H9 (cell line): ENCODE results near the gene IZUMO1. TPM values are rescaled to one million over a fixed set of nuclear protein-coding genes. Genes with fewer than 3 reads are reported as not detected.

Source experiments
- DNase-seq: peaks from one replicate; pipeline ENCODE4 v3.0.0-alpha.2; 2017
- H2AFZ ChIP-seq: one replicate; pipeline ENCODE4 v1.6.1; 2013; ENCODE audit warnings: mild to moderate bottlenecking, low read length, control low read depth, moderate library complexity
- H2AK5ac ChIP-seq: 2 replicates; pipeline ENCODE4 v1.6.1; 2013; ENCODE audit warnings: low read length, control low read depth, mixed read lengths; ENCODE audit not compliant: insufficient read length
- H2BK120ac ChIP-seq: one replicate; pipeline ENCODE4 v1.6.1; 2013; ENCODE audit warnings: low read depth, mild to moderate bottlenecking, low read length, control low read depth, inconsistent platforms; ENCODE audit not compliant: poor library complexity, severe bottlenecking
- H2BK12ac ChIP-seq: 2 replicates; pipeline ENCODE4 v1.6.1; 2013; ENCODE audit warnings: low read length, control low read depth, mixed read lengths, low read depth; ENCODE audit not compliant: insufficient read length
- H2BK15ac ChIP-seq: 2 replicates; pipeline ENCODE4 v1.6.1; 2013; ENCODE audit warnings: low read depth, low read length, control low read depth
- H2BK20ac ChIP-seq: one replicate; pipeline ENCODE4 v1.6.1; 2013; ENCODE audit warnings: low read depth, mild to moderate bottlenecking, low read length, control low read depth, inconsistent platforms; ENCODE audit not compliant: poor library complexity, severe bottlenecking
- H2BK5ac ChIP-seq: 2 replicates; pipeline ENCODE4 v1.6.1; 2013; ENCODE audit warnings: low read length, control low read depth, mixed read lengths; ENCODE audit not compliant: insufficient read length
- H3K14ac ChIP-seq: 2 replicates; pipeline ENCODE4 v1.6.1; 2013; ENCODE audit warnings: low read length, control low read depth; ENCODE audit not compliant: insufficient read depth
- H3K18ac ChIP-seq: 2 replicates; pipeline ENCODE4 v1.6.1; 2013; ENCODE audit warnings: low read depth, mild to moderate bottlenecking, mixed read lengths, low read length, control low read depth; ENCODE audit not compliant: insufficient read length
- H3K23ac ChIP-seq: 2 replicates; pipeline ENCODE4 v1.6.1; 2013; ENCODE audit warnings: low read length, control low read depth, mixed read lengths, low read depth; ENCODE audit not compliant: insufficient read length
- H3K23me2 ChIP-seq: 2 replicates; pipeline ENCODE4 v1.6.1; 2013; ENCODE audit warnings: low read depth, mild to moderate bottlenecking, mixed read lengths, low read length, control low read depth; ENCODE audit not compliant: insufficient read length, poor library complexity, severe bottlenecking
- H3K27ac ChIP-seq: 2 replicates; pipeline ENCODE4 v1.5.1; 2013; ENCODE audit warnings: low read length, control low read depth, mixed read lengths, low read depth; ENCODE audit not compliant: insufficient read length
- H3K27me3 ChIP-seq: 2 replicates; pipeline ENCODE4 v1.6.1; 2013; ENCODE audit warnings: low read length, control low read depth, inconsistent platforms; ENCODE audit not compliant: insufficient read depth
- H3K4ac ChIP-seq: 2 replicates; pipeline ENCODE4 v1.6.1; 2013; ENCODE audit warnings: low read depth, mild to moderate bottlenecking, control low read depth, inconsistent platforms, low read length, moderate library complexity
- H3K4me1 ChIP-seq: 2 replicates; pipeline ENCODE4 v1.6.1; 2013; ENCODE audit warnings: low read length, control low read depth, inconsistent platforms; ENCODE audit not compliant: insufficient read depth
- H3K4me2 ChIP-seq: 2 replicates; pipeline ENCODE4 v1.6.1; 2013; ENCODE audit warnings: low read length, control low read depth, mixed read lengths; ENCODE audit not compliant: insufficient read length, insufficient read depth
- H3K56ac ChIP-seq: 2 replicates; pipeline ENCODE4 v1.6.1; 2013; ENCODE audit warnings: low read depth, mild to moderate bottlenecking, mixed read lengths, low read length, control low read depth; ENCODE audit not compliant: insufficient read length
- H3K79me1 ChIP-seq: 2 replicates; pipeline ENCODE4 v1.6.1; 2013; ENCODE audit warnings: low read depth, mild to moderate bottlenecking, moderate library complexity, low read length, control low read depth, inconsistent platforms; ENCODE audit not compliant: insufficient read depth, poor library complexity, severe bottlenecking
- H3K79me2 ChIP-seq: 2 replicates; pipeline ENCODE4 v1.6.1; 2013; ENCODE audit warnings: low read length, control low read depth, inconsistent platforms; ENCODE audit not compliant: insufficient read depth
- H3K9ac ChIP-seq: 2 replicates; pipeline ENCODE4 v1.6.1; 2013; ENCODE audit warnings: low read length, control low read depth, mixed read lengths; ENCODE audit not compliant: insufficient read length; ENCODE audit errors: extremely low read depth
- H3K9me3 ChIP-seq: one replicate; pipeline ENCODE4 v1.6.1; 2013; ENCODE audit warnings: low read depth, low read length, inconsistent platforms; ENCODE audit not compliant: control insufficient read depth
- H3T11ph ChIP-seq: one replicate; pipeline ENCODE4 v1.6.1; 2013; ENCODE audit warnings: mild to moderate bottlenecking, low read length, control low read depth, inconsistent platforms
- H4K20me1 ChIP-seq: one replicate; pipeline ENCODE4 v1.6.1; 2013; ENCODE audit not compliant: control insufficient read depth, insufficient read length, insufficient read depth
- H4K5ac ChIP-seq: 2 replicates; pipeline ENCODE4 v1.6.1; 2013; ENCODE audit warnings: low read depth, mild to moderate bottlenecking, mixed read lengths, low read length, control low read depth; ENCODE audit not compliant: insufficient read length
- H4K8ac ChIP-seq: replicated peaks from 2 replicates; pipeline ENCODE4 v1.6.1; 2013; ENCODE audit warnings: low read length, control low read depth, mixed read lengths, low read depth; ENCODE audit not compliant: insufficient read length
- H4K91ac ChIP-seq: 2 replicates; pipeline ENCODE4 v1.6.1; 2013; ENCODE audit warnings: low read depth, mild to moderate bottlenecking, moderate library complexity, mixed read lengths, low read length, control low read depth; ENCODE audit not compliant: insufficient read length
- H3K27ac Mint-ChIP-seq, 3 experiments: 2 replicates in 2 of 3; 3 replicates in 1 of 3; pipeline ENCODE4 v1.8.0; 2020 to 2021; ENCODE audit warnings: mixed read lengths in 3 of 3, mild to moderate bottlenecking in 1 of 3, moderate library complexity in 1 of 3
- H3K27me3 Mint-ChIP-seq: 2 replicates; pipeline ENCODE4 v1.8.0; 2021; ENCODE audit warnings: low read depth, mild to moderate bottlenecking, moderate library complexity, mixed read lengths
- H3K36me3 Mint-ChIP-seq, 3 experiments: 2 replicates in 2 of 3; 3 replicates in 1 of 3; pipeline ENCODE4 v1.8.0; 2020 to 2021; ENCODE audit warnings: low read depth in 3 of 3, mixed read lengths in 3 of 3; ENCODE audit not compliant: insufficient read depth in 1 of 3
- H3K4me1 Mint-ChIP-seq, 2 experiments: 2 replicates each; pipeline ENCODE4 v1.8.0; 2020; ENCODE audit warnings: mixed read lengths in 2 of 2
- H3K4me3 Mint-ChIP-seq, 2 experiments: 2 replicates in 1 of 2; 3 replicates in 1 of 2; pipeline ENCODE4 v1.8.0; 2020 to 2021; ENCODE audit warnings: mild to moderate bottlenecking in 2 of 2, mixed read lengths in 2 of 2, moderate library complexity in 1 of 2
- H3K9me3 Mint-ChIP-seq, 2 experiments: 2 replicates in 1 of 2; 3 replicates in 1 of 2; pipeline ENCODE4 v1.8.0; 2020; ENCODE audit warnings: mild to moderate bottlenecking in 2 of 2, mixed read lengths in 2 of 2, moderate library complexity in 1 of 2
- WGBS: extraction: QIAGEN DNeasy Blood & Tissue Kit; methylation state at CpG from one replicate; pipeline ENCODE4 v1.1.7; 2013; ENCODE audit warnings: missing lambda C conversion rate, low lambda C conversion rate, mixed read lengths; ENCODE audit not compliant: insufficient read length; ENCODE audit errors: extremely low coverage; 5-methylcytosine and 5-hydroxymethylcytosine counted together
- total RNA-seq: library from RNA; stranded (reverse); gene quantifications from 2 replicates; pipeline ENCODE4 v1.2.1, GENCODE V29; 2021
- TF ChIP-seq, protein P1 (sequence below): fragments of 200-600 bp; sonication (generic); conservative IDR thresholded peaks from 3 replicates; pipeline ENCODE4 v1.8.0; 2021; ENCODE audit warnings: antibody characterized with exemption, mild to moderate bottlenecking

The IZUMO1 gene
- total RNA-seq, 1 experiment from 2014 or later = 3.7 TPM

DNA sequence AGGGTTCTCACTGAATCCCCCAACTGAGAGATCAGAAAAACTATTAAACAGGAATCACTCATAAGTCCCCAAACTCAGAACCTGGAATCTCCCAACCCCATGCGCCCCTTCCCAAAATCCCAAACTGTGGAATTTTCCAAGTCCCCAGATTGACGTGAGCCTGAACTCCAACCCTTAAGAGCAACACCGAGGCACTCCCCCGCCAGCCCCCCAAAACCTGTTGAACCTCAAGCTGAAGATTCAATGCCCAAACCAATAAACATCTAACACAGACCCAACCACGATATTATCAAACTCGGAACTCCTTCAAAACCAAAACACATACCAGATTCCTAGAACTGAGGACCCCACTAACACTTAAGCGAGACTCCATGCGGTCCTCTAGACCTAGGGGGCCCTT is 599 bp downstream of the IZUMO1 start:
- DNase-seq = no peak
- H3K4me3 Mint-ChIP-seq = peak overlapping the region; percentile 66 to 79
- peaks cover 25 to 33% of the 10 kb centered on the region in 2 experiments for H3K4me1 Mint-ChIP-seq
- Histone ChIP-seq H3T11ph (no peak overlapping the region), H2AFZ (no peak overlapping the region), H3K27me3 (no peaks in the 10 kb centered on the region), H2BK20ac (no peak overlapping the region), H3K27ac (no peak overlapping the region), H4K91ac (no peak overlapping the region), H3K4me2 (peak overlapping the region; percentile 71), H2BK120ac (no peak overlapping the region), H4K20me1 (no peaks in the 10 kb centered on the region), H3K79me2 (peaks cover 3% of the 10 kb centered on the region; the same call in 1 of the 2 replicates), H3K9ac (no peak overlapping the region), H2BK5ac (no peak overlapping the region), H3K56ac (no peak overlapping the region), H3K23me2 (peaks cover 5% of the 10 kb centered on the region), H3K4me1 (peaks cover 1% of the 10 kb centered on the region; the same call in 1 of the 2 replicates), H3K9me3 (no peaks in the 10 kb centered on the region), H3K79me1 (peaks cover 6% of the 10 kb centered on the region), H2AK5ac (no peak overlapping the region), H3K23ac (no peak overlapping the region), H2BK15ac (no peak overlapping the region), H3K18ac (no peak overlapping the region), H4K8ac (no peak overlapping the region), H2BK12ac (no peak overlapping the region), H4K5ac (no peak overlapping the region), H3K14ac (peak overlapping the region; percentile 50; the same call in 1 of the 2 replicates), H3K4ac (no peak overlapping the region)
- peak overlapping the region; percentile 2 to 95 (median 94); a peak in 5 of 7 replicates for H3K27ac Mint-ChIP-seq
- WGBS = 100% methylated on average over 2 of the region's 8 CpGs
- TF ChIP-seq, protein P1, sequence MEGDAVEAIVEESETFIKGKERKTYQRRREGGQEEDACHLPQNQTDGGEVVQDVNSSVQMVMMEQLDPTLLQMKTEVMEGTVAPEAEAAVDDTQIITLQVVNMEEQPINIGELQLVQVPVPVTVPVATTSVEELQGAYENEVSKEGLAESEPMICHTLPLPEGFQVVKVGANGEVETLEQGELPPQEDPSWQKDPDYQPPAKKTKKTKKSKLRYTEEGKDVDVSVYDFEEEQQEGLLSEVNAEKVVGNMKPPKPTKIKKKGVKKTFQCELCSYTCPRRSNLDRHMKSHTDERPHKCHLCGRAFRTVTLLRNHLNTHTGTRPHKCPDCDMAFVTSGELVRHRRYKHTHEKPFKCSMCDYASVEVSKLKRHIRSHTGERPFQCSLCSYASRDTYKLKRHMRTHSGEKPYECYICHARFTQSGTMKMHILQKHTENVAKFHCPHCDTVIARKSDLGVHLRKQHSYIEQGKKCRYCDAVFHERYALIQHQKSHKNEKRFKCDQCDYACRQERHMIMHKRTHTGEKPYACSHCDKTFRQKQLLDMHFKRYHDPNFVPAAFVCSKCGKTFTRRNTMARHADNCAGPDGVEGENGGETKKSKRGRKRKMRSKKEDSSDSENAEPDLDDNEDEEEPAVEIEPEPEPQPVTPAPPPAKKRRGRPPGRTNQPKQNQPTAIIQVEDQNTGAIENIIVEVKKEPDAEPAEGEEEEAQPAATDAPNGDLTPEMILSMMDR = no peak
- peaks cover 4% of the 10 kb centered on the region for H3K27me3 Mint-ChIP-seq
- peaks cover 18 to 29% (median 27%) of the 10 kb centered on the region in 3 experiments; a peak in 6 of 7 replicates for H3K36me3 Mint-ChIP-seq
- H3K9me3 Mint-ChIP-seq = no peaks in the 10 kb centered on the region; a peak in 1 of 5 replicates
